A673 (cell line): Measurements from ENCODE around the gene TGFBR3L. TPM values are rescaled to one million over a fixed set of nuclear protein-coding genes. Genes with fewer than 3 reads are reported as not detected.

Experiments
- BruUV-seq: library from RNA; stranded (reverse); fragments of 400-500 nt; replicated peaks from 2 replicates; lab custom pipeline; 2021; lab: Mats Ljungman, UMichigan
- CTCF ChIA-PET: fragments of 300-600 bp; sonication (Branson Sonifier 250); formaldehyde crosslinking; loops from one replicate; lab custom pipeline; 2022; ENCODE audit warnings: antibody characterized with exemption; lab: Charles Lee
- POLR2A ChIA-PET: fragments of 300-600 bp; sonication (Branson Sonifier 250); formaldehyde crosslinking; loops from one replicate; lab custom pipeline; 2022; ENCODE audit warnings: antibody characterized with exemption; ENCODE audit not compliant: low non-redundant PET; lab: Charles Lee
- DNase-seq: peaks from one replicate; pipeline ENCODE4 v3.0.0-alpha.2; 2015; ENCODE audit warnings: low spot score
- H3K27ac ChIP-seq: fragments of 200-600 bp; sonication (generic); 2 replicates; pipeline ENCODE4 v1.5.1; 2016; ENCODE audit warnings: mixed run types, low read depth, mild to moderate bottlenecking, mixed read lengths, antibody characterized with exemption, low read length; ENCODE audit not compliant: poor library complexity, severe bottlenecking
- H3K27me3 ChIP-seq: fragments of 200-600 bp; sonication (generic); replicated peaks from 2 replicates; pipeline ENCODE4 v1.6.1; 2017; ENCODE audit warnings: mixed run types, low read depth, mild to moderate bottlenecking, mixed read lengths, antibody characterized with exemption, low read length; ENCODE audit not compliant: insufficient read depth, poor library complexity
- H3K36me3 ChIP-seq: fragments of 200-600 bp; sonication (generic); 2 replicates; pipeline ENCODE4 v1.6.1; 2016; ENCODE audit warnings: mixed run types, mild to moderate bottlenecking, mixed read lengths, antibody characterized with exemption, low read length; ENCODE audit not compliant: insufficient read depth, poor library complexity, severe bottlenecking
- H3K4me1 ChIP-seq: fragments of 200-600 bp; sonication (generic); 2 replicates; pipeline ENCODE4 v1.6.1; 2017; ENCODE audit warnings: mixed run types, mild to moderate bottlenecking, mixed read lengths, antibody characterized with exemption, low read length; ENCODE audit not compliant: insufficient read depth, poor library complexity, severe bottlenecking
- H3K4me3 ChIP-seq: fragments of 200-600 bp; sonication (generic); 2 replicates; pipeline ENCODE4 v1.5.1; 2016; ENCODE audit warnings: low read depth, mixed run types, mild to moderate bottlenecking, mixed read lengths, low read length; ENCODE audit not compliant: poor library complexity, severe bottlenecking
- H3K9me3 ChIP-seq: fragments of 200-600 bp; sonication (generic); 2 replicates; pipeline ENCODE4 v1.6.1; 2016; ENCODE audit warnings: mixed run types, low read depth, mild to moderate bottlenecking, mixed read lengths, antibody characterized with exemption, low read length; ENCODE audit not compliant: poor library complexity, severe bottlenecking
- CTCF ChIP-seq: fragments of 300-800, 200-600 bp; sonication (generic); conservative IDR thresholded peaks from 2 replicates; pipeline ENCODE4 v1.5.1; 2017; ENCODE audit warnings: low read depth, mild to moderate bottlenecking, antibody characterized with exemption, low read length, moderate library complexity, mixed read lengths
- EZH2 ChIP-seq: fragments of 200-600 bp; sonication (generic); IDR thresholded peaks from 2 replicates; pipeline ENCODE4 v1.6.1; 2017; ENCODE audit warnings: borderline replicate concordance, low read depth, mild to moderate bottlenecking, mixed read lengths, antibody characterized with exemption, low read length; ENCODE audit not compliant: poor library complexity, severe bottlenecking
- intact Hi-C: fragments of 100-400 bp; cut with micrococcal nuclease; formaldehyde crosslinking; loops from one replicate; pipeline ENCODE4 v1.10.0; 2022; ENCODE audit not compliant: unreplicated experiment
- total RNA-seq: library from RNA; stranded (reverse); gene quantifications from 2 replicates; pipeline ENCODE4 v1.2.3, GENCODE V29; 2021

Gene TGFBR3L
- total RNA-seq, 1 experiment from 2014 or later, result 1.6 TPM

- intact Hi-C loops, result no loop called here
- H3K27ac ChIP-seq, result peak overlapping the region; percentile 19
- POLR2A ChIA-PET, result no interaction called here
- DNase-seq, result no peak
- no peaks in the 10 kb centered on the region for H3K4me1 ChIP-seq
- H3K4me3 ChIP-seq, result no peak overlapping the region
- CTCF ChIA-PET, result interaction anchor here (0.5 kb wide), 1 partner anchor 291 kb away, joined by 13 read pairs; no protein-coding TSS in a partner anchor
- peaks cover 61% of the 10 kb centered on the region for H3K36me3 ChIP-seq
- H3K27me3 ChIP-seq, result no peaks in the 10 kb centered on the region
- TSS peak; percentile 56 for BruUV-seq
- TF ChIP-seq CTCF (no peak), EZH2 (no peak)
- H3K9me3 ChIP-seq, result no peaks in the 10 kb centered on the region
Measured at GRCh38 chr19:7962644-7963268, 48.1 kb downstream of the TGFBR3L start.

- no peak overlapping the region for H3K4me3 ChIP-seq
- no peak overlapping the region for H3K27ac ChIP-seq
- DNase-seq, result no peak
- intact Hi-C loops, result no loop called here
- BruUV-seq, result no TSS peak
- no peaks in the 10 kb centered on the region for H3K4me1 ChIP-seq
- H3K27me3 ChIP-seq, result no peaks in the 10 kb centered on the region
- ChIA-PET POLR2A (no interaction called here), CTCF (no interaction called here)
- no peaks in the 10 kb centered on the region for H3K9me3 ChIP-seq
- H3K36me3 ChIP-seq, result peaks cover 69% of the 10 kb centered on the region
- no peak for TF ChIP-seq EZH2
- no peak for TF ChIP-seq CTCF
Measured at GRCh38 chr19:7963566-7963965, 48.9 kb downstream of the TGFBR3L start.

- TF ChIP-seq EZH2, result no peak
- TF ChIP-seq CTCF, result no peak
- Histone ChIP-seq H3K27me3 (no peaks in the 10 kb centered on the region), H3K36me3 (peaks cover 77% of the 10 kb centered on the region), H3K4me3 (no peak overlapping the region), H3K4me1 (no peaks in the 10 kb centered on the region), H3K27ac (no peak overlapping the region), H3K9me3 (no peaks in the 10 kb centered on the region)
- ChIA-PET CTCF (interaction anchor here (0.6 kb wide), 1 partner anchor 81 kb away, joined by 4 read pairs; no protein-coding TSS in a partner anchor), POLR2A (no interaction called here)
- intact Hi-C loops, result no loop called here
- BruUV-seq, result no TSS peak
- no peak for DNase-seq
Measured at GRCh38 chr19:7965259-7965841, 50.7 kb downstream of the TGFBR3L start.
